Measurements from ENCODE around the gene GTF3C4. TPM values are rescaled to one million over a fixed set of nuclear protein-coding genes. Genes with fewer than 3 reads are reported as not detected.

GTF3C4 gene
- total and polyA plus RNA-seq, 2 of the 13 experiments (the other 11 are each of a cell fraction or from before 2014, with no cell fraction given), result 2.6 to 12.9 TPM

DNA sequence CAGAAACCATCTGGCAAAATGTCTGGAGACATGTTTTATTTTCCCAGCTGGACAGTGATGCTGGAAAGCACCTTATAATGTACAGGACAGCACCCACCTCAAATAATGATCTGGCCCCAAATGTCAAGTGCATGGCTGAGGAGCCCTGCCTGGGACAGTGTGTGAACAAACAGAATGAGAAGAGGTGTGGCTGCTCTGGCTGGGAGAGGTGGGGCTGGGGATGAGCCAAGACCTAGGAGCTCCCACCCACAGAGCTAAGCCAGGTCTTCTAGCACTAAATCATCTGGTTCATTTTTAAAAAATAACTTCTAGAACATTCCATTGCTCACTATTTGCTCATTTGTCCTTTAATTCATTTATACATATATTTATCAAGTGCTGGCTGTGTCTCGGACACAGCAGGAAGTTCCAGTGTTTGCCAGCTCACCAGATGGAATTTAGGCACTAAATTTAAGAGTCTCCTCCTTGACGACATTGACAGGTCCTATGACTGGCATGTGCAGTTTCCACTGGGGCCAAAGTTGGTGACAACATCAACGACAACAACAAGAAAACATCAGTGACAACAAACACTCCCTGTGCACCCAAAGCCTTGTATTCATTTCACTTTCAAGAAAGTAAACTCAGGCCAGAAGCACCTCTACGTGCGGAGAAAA, 59.1 kb downstream of the GTF3C4 start (continued):
- TF ChIP-seq, protein P1, sequence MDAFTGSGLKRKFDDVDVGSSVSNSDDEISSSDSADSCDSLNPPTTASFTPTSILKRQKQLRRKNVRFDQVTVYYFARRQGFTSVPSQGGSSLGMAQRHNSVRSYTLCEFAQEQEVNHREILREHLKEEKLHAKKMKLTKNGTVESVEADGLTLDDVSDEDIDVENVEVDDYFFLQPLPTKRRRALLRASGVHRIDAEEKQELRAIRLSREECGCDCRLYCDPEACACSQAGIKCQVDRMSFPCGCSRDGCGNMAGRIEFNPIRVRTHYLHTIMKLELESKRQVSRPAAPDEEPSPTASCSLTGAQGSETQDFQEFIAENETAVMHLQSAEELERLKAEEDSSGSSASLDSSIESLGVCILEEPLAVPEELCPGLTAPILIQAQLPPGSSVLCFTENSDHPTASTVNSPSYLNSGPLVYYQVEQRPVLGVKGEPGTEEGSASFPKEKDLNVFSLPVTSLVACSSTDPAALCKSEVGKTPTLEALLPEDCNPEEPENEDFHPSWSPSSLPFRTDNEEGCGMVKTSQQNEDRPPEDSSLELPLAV (CRISPR knock-in tag; conservative IDR thresholded peaks at IDR 0.05; ENCODE audit: low read depth), result no peak
- TF ChIP-seq U2AF2 (IDR thresholded peaks at IDR 0.05; ENCODE audit: low read depth, low read length) (no peak), ZNF496 (CRISPR knock-in tag; IDR thresholded peaks at IDR 0.05; ENCODE audit: insufficient replicate concordance) (no peak), HHEX (CRISPR knock-in tag; IDR thresholded peaks at IDR 0.05) (no peak), ZNF83 (CRISPR knock-in tag; IDR thresholded peaks at IDR 0.05; ENCODE audit: borderline replicate concordance) (no peak), RBM39 (IDR thresholded peaks at IDR 0.05; ENCODE audit: low read depth, low read length, poor library complexity, severe bottlenecking) (no peak), KMT2A (CRISPR knock-in tag; IDR thresholded peaks at IDR 0.05) (no peak), NRL (CRISPR knock-in tag; IDR thresholded peaks at IDR 0.05; ENCODE audit: borderline replicate concordance) (no peak)
- TF ChIP-seq, protein P2, sequence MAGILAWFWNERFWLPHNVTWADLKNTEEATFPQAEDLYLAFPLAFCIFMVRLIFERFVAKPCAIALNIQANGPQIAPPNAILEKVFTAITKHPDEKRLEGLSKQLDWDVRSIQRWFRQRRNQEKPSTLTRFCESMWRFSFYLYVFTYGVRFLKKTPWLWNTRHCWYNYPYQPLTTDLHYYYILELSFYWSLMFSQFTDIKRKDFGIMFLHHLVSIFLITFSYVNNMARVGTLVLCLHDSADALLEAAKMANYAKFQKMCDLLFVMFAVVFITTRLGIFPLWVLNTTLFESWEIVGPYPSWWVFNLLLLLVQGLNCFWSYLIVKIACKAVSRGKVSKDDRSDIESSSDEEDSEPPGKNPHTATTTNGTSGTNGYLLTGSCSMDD (CRISPR knock-in tag; IDR thresholded peaks at IDR 0.05), result no peak
